HG02588 (cell line): Measurements from ENCODE around the gene IMMP1L.

Experiments
- ATAC-seq: cut with Tn5 transposase; IDR thresholded peaks from one replicate; pipeline ENCODE4 v1.9.1; 2021; ENCODE audit warnings: mild to moderate bottlenecking, moderate library complexity; ENCODE audit not compliant: unreplicated experiment

The IMMP1L gene

DNA sequence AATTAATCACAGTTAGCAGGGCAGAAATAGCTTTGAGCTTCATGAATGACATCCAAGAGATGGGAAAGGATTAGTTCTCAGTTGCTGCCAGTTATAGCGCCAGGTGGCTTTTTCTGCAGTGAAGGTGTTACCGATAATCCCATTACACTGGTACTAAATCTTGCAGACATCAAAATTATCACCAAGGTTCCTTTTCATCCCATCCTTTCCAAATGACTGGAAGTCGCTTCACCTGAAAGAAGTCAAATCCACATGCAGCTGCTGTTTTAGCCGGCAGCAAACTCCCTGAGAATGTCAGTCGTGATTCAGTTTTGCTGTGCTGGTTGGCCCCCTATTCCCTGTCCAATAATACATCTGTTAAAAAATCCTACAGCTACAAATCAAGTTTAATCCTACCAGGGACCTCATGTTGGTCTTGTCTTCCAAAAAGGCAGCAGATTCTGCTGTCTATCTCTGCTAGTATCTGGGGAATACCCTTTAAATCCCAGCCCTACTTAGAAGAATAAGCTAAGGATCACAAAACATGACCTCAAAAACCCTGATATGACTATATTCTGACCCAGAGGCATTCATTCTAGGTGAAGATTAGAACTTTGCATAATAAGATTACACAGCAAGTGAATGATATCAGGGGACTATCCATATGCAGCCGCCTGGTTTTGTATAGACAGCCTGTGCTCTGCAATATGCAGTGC lies 31.7 kb downstream of the IMMP1L start:
- no peak for ATAC-seq

DNA sequence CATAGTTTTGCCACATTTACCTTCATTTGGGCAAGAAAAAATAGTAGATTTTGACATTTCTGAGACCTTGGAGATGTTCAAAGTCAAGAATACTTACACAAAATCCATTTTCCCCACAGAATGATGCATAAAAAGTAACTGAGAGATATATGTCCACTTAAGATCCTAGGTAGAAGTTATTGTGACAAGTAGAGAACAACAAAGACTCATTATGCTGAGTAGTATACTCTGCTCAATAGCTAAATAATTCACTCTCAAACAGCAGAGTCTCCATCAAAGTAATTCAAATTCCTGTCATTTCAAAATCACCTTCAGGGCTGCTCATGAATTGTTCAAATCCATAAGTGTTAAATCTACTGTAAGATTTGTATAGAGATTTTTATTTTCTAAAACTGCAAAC lies 35.3 kb downstream of the IMMP1L start:
- ATAC-seq, result no peak

- no peak for ATAC-seq
Measured at GRCh38 chr11:31464436-31464835, 45.0 kb downstream of the IMMP1L start.

DNA sequence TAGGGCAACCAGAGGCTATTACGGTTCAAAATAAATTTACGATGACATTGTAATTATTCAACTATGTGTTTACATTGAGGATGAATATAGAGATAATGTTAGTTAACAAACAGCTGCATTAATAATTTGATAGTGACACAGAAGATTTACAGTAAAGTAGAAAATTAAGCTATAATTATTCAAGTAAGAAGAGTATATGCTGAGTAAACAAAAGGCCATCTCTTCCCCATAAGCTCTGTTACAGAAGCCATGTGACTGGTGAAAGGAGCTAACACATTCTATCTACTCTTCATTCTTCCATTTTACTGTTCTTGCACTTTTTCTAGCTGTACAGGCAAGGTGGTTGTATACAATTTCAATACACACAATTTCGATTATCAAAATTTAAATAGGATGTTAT lies 54.2 kb downstream of the IMMP1L start:
- ATAC-seq, result no peak

- ATAC-seq, result no peak
Measured at GRCh38 chr11:31450841-31451240, 58.6 kb downstream of the IMMP1L start.

- no peak for ATAC-seq
Measured at GRCh38 chr11:31449040-31449439, 60.4 kb downstream of the IMMP1L start.

DNA sequence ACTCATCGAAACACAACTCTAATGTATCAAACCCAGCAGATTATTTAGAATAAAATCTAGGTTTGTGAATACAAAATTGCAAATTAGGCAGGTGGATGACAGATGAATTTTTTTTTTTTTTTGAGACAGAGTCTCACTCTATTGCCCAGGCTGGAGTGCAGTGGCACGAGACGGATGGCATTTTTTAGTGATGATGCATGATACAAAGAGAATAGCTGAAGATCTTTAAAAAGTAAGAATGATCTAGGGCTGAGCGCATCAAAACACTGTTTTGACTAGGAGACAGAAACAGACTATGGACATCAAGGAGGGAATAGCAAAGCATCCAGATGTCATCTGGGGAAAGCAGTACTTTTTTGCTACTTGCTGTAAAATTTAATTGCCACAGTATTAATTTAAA lies 63.8 kb downstream of the IMMP1L start:
- no peak for ATAC-seq

GRCh38 chr11:31443802-31444201 lies 65.6 kb downstream of the IMMP1L start:
- no peak for ATAC-seq

- no peak for ATAC-seq
Measured at GRCh38 chr11:31442086-31442485, 67.3 kb downstream of the IMMP1L start.

- no peak for ATAC-seq
Measured at GRCh38 chr11:31441296-31441695, 68.1 kb downstream of the IMMP1L start.

DNA sequence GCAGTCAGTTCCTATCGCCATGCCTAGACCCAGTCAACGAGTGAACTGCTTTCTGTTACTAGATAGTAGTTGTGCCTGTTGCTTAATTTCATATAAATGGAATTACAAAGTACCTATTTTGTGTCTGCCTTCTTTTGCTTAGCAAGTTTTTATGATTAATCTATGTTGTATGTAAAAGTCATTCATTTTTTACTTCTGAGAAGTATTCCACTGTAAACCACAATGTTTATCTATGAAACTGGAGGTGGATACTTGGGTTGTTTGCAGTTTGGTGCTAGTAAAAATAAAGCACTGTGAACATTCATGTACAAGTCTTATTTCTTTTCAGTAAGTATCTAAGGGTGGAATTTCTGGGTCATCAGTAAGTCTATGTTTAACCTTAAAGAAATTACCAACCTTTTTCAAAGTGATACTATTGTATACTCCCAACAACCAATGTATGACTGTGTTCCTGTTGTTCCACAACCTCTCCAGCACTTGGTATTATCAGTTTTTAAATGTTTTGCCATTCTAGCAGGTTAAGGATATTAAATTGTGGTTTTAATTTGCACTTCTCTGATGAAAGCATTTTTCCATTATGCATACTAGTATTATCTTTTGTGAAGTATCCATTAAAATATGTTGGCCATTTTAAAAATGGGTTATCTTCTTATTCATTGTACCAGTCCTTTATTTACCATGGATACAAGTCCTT lies 71.5 kb downstream of the IMMP1L start:
- no peak for ATAC-seq

DNA sequence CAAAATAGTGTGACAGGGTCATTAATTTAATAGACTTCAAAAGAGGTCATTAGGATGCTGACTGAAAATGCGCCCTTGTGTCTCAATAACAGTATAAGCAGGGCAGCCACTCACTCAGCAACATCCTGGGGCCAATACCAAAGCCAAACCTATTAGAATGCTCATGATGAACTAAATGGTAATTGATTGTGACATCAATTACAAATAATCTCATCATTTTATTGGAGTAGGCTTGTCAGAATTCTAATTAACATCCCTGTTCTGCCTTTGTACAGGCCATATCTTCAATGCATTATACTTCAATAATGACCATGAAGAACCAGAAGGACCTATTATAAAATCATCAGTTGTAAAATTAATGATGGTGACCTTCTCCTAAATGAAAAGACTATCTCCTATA lies 75.6 kb downstream of the IMMP1L start:
- no peak for ATAC-seq

GRCh38 chr11:31424652-31425051 lies 84.8 kb downstream of the IMMP1L start:
- ATAC-seq, result no peak

DNA sequence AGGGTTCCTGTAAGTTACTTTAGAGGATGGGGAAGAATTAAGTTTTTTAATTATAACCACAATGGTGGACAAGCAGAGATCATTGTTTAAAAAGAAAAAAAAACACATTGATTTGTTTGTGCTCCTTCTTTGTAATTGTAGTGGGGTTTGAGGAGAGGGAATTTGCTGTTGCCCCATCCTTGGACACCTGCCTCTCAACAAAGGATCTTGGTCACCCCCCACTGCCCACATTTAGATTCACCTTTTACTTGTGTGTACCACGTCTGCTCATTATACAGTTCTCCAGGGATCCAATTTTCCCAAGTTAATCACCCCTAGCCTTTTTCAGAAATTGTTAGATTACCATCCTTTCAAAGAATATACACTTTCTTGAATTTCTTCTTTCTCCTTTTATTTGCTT lies 86.7 kb downstream of the IMMP1L start:
- ATAC-seq, result no peak

GRCh38 chr11:31421820-31422219 lies 87.6 kb downstream of the IMMP1L start:
- no peak for ATAC-seq

DNA sequence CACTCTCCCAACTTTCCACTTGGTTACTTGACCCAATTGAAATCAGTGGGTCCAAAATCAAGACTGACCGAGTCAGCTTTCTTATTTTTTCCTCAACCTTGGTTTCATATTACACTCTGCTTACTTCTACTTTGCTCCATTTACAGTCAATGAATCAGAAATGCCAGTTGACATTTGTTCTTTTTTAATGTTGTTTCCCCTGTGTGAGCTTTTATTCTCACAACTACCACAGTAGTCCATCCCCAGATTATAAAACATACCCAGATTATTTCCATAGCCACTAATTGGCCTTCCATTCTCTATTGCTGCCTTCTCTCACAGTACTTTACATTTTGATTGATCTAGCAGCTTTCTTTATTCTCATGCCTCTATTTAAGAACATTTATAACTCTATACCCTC lies 89.8 kb downstream of the IMMP1L start:
- ATAC-seq, result no peak

- no peak for ATAC-seq
Measured at GRCh38 chr11:31419138-31419537, 90.3 kb downstream of the IMMP1L start.

DNA sequence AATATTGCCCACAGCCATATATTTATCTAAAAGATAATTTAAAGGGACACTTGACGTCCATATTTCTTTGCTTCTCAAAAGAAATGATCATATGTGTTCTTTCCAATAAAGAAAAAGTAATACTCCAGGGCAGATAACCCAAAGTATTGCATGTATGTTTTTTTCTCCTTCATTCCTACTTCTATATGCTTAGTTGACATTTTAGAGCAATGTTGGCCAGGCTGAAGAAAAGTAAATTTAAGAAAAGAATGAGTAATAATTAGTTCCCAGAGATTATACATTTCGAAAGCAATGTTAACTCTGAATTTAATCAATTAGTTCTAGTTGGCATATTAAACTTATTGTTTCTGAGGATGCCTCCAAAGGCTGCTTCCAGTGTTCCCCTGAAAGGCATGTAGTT lies 91.6 kb downstream of the IMMP1L start:
- no peak for ATAC-seq

DNA sequence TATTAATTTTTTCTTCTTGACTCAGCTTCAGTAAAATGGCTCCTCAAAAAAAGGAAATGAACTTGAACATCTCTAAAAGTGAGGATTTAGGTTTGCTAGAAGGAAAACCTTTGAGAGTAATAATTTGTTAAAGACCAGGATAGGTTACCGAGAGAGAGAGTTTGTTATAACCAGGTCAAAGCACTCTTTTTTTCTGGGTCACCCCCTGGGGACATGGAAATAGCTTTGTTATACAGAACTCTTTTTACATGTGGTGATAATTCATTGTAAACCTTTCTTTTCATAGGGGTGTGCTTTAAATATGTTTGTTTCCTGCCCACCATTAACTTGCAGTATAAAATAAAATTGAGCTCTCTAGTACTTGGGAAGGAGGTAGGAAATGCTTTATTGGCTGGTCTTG lies 92.1 kb downstream of the IMMP1L start:
- no peak for ATAC-seq

- ATAC-seq, result no peak
Measured at GRCh38 chr11:31415435-31415834, 94.0 kb downstream of the IMMP1L start.

DNA sequence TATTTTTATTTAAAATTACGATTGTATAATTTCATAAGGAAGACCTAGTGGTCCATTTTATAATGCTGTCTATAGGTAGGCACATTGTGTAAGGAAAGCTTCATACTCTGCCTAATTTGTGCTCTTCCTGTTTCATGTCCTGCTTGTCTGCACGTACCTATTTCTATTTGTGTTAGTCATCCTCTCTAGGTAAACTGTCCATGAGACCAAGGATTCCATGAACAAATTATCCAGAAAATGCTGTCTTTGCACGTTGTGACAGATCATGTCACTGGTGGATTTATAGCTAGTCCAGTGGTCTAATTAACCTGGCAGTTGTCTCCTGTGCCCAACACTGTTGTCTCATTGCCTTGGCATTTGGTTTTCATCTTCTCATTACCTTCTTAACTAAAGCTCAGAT lies 95.1 kb downstream of the IMMP1L start:
- ATAC-seq, result no peak

DNA sequence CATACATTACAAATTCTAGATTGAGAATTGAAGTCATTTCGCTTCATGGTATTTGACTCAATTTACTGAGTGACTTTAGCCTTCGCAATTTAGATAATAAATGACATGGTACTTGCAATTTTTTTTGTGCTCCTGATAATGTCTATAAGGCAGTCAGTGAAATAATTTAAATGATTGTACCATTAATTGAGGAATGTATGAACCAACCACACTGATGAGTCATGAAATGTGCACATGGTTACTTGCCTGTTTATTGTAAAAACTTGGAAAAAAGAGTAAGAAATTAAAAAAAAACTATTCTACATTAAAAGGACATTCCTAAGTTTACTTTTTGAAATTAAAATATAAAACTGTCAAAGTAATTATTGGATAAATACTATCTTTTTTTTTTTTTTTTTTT lies 96.5 kb downstream of the IMMP1L start:
- no peak for ATAC-seq

DNA sequence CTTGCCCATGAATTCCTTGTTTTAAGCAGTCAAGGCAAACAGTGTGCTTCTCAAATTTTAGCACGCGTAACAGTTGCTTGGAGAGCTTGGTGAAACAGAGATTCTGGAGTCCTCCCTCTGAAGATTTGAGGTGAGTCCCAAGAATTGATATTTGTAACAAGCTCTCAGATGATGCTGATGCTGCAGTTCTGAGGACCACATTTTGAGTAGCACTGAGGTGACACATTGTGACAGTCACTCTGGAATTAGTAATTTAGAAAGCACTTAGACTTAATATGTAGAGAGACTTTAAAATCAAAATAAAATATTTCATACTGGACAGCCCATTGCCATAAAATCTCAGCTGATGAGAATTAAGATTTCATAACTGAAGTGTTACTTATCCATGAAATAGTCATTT lies 101.2 kb downstream of the IMMP1L start:
- ATAC-seq, result no peak
